HG02623 (cell line): Measurements from ENCODE around the gene MRPS6.

Source experiments
- ATAC-seq: cut with Tn5 transposase; IDR thresholded peaks from one replicate; pipeline ENCODE4 v1.9.1; 2021; ENCODE audit warnings: moderate library complexity; ENCODE audit not compliant: unreplicated experiment

The MRPS6 gene

DNA sequence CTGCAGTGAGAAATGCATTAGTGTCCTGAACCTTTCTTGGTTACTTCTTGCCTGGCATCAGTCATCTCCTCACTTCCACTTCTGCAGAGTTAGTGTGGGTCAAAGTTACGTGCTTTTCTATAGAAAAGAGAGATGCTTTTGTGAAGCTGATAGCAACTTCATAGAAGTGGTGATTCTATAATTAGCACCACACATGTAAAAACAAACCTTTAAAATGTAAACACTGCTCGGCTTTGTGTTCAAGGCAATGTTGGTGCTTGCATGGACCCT, 57.3 kb downstream of the MRPS6 start:
- ATAC-seq: no peak

GRCh38 chr21:34131586-34131985, 58.2 kb downstream of the MRPS6 start:
- no peak for ATAC-seq

DNA sequence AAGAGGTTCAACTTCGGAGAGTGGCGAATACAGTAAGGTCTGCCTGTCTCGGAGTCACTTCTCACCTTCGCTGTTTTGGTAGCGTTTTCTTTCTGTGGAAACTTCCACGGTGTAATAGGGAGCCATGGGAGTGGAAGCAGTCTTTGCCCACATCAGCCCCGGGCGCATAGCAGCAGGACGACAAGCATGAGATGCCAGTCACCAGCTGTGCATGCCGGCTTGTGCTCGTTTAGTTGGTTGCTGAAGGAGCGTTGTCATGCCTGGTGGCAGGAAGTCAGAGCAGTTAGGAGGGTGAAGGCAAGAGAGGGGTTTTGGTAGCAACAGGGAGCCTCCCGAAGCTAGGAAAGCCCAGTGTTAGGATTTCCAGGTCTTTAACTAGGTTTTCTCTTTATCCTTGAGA, 58.8 kb downstream of the MRPS6 start:
- no peak for ATAC-seq

DNA sequence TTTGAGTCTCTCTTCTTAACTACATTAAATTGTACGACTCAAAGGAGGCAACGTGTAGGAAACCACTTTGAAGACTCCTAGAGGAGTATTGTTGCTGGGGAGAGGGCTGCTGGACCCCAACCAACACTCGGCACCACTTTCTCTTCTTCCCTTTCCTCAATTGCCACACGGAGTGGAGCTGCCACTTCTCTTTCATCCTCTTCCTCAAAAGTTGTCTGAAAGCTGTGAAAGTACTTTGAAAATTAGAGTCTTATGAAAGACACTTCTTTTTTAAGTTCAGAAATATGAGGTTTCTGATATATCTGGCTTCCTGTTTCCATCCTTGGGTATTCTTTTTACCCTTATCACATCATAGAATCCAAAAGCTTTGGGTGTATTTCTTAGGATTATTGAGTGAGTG, 59.5 kb downstream of the MRPS6 start:
- ATAC-seq: no peak

DNA sequence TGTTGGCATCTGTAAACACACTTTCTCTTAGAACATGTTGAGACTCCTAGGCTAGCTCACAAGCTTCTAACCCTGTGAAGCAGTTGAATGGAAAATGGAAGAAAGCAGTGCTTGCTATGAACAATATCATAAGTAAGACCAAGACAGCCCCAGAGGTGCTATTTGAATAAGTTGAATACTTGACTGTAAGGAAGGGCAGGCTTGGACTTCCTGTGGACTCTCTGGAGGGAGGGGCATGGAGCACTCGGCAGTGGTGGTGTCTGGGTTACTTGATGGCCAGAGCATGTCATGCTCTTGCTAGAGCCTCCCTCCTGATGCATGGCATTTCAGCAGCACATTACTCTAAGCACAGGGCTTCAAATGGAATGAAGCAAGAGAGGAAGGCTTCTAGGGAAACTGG, 60.0 kb downstream of the MRPS6 start:
- no peak for ATAC-seq

- ATAC-seq: no peak
Measured at GRCh38 chr21:34133802-34134201, 60.4 kb downstream of the MRPS6 start.

DNA sequence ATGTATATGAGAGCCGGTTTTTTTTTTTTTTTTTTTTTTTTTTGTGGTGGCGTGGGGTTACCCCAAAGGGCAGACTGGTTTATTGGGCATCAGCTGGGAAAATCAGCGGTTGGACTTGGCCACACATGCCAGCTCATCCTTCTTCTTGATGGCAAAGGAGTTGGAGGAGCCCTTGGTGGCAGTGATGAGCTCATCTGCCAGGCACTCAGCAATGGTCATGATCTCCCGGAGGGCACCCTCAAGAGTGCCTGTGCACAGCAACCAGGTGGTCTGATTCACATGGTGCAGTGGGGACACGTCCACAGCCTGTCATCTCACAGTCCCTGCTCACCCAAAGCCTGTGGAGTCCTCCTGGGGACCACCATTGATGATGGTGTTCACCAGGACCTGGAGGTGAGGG, 62.0 kb downstream of the MRPS6 start:
- no peak for ATAC-seq

- ATAC-seq: no peak
Measured at GRCh38 chr21:34141373-34141772, 68.0 kb downstream of the MRPS6 start.

GRCh38 chr21:34143685-34144182, 70.4 kb downstream of the MRPS6 start:
- no peak for ATAC-seq

DNA sequence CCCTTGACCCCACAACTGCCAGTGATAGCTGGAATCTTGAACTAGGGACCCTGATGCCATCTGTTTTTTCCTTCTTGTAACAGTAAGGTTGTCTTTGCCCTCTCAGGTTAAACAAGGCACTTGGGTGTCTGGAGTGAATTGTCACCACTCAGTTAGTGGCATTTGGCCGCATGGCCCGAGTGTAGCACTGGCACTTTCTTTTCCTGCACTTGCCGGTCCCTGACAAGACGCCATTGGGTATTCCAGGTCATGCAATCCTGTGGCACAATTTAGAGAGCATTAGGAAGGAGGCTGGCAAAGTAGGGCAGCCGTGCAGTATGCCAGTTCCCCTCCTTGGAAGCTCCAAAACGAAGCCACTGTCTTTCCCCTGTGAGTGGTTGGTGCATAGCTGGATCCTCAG, 70.8 kb downstream of the MRPS6 start:
- ATAC-seq: no peak

DNA sequence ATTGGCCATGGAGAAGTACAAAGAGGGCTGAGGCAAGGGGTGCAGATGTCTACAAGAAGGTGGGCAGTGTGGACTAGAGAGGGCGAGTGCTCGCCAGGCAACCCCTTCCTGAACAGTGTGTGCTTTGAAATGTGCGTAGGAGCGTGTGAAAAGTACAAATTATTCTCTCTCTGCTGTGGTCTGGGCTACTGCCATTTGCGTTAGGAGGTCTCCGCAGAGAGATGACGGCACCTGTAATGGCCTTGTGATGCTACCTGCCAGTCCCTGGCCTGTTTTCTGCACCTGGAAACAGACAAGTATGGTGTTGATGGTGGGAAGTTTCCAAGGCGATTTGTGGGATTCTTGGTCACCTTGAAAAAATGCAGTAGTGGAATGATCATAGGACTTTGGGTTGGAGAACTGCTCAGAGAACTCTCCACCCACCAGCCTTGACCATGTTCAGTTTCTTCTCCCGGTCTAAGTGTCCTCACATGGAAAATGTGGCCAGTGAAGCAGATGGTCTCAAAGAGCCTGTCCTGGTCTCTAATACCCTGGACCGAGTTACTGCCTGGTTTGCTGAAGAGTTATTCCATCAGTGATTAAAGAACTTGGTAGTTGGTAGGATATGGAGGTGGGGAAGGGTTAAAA, 74.5 kb downstream of the MRPS6 start:
- ATAC-seq: no peak

DNA sequence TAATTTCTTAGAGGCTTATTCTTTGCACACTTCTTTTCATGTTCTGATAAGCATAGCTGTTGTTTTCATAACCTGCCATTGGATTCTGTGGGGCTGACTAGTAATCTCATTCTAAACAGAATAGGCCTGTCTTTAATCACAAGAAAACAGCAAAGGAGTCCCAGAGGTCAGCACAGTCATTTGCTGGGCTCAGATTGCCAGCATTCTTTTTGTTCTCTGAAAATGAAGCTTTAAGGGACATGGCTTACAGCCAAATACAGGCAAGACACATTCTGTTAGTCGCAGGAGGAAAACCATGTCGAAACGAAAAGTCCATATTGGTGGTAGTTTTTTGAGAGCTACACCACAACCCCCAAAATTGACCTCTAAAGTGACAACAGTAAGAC, 75.0 kb downstream of the MRPS6 start:
- no peak for ATAC-seq

- no peak for ATAC-seq
Measured at GRCh38 chr21:34148826-34149558, 75.6 kb downstream of the MRPS6 start.

GRCh38 chr21:34152500-34152899, 79.1 kb downstream of the MRPS6 start:
- no peak for ATAC-seq

- ATAC-seq: no peak
Measured at GRCh38 chr21:34154878-34155277, 81.5 kb downstream of the MRPS6 start.

DNA sequence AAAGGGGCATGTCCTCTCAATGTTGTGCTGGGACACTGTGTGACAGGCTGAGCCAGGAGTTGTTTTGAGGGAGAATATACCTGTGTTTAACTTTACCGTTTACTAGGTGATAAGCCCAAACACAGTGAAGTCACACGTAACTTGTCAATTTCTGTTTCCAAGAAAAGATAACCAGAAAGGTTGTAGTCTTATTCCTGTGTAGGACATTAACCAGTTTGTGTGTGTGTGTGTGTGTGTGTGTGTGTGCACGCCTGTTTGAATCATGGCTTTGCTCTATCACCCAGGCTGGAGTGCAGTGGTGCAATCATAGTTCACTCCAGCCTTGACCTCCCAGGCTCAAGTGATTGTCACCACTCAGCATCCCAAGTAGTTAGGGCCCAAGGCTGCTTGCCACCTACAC, 83.6 kb downstream of the MRPS6 start:
- ATAC-seq: no peak

- ATAC-seq: no peak
Measured at GRCh38 chr21:34157521-34157920, 84.1 kb downstream of the MRPS6 start.

- ATAC-seq: no peak
Measured at GRCh38 chr21:34158866-34159835, 85.8 kb downstream of the MRPS6 start.

GRCh38 chr21:34166468-34166867, 93.1 kb downstream of the MRPS6 start:
- no peak for ATAC-seq

DNA sequence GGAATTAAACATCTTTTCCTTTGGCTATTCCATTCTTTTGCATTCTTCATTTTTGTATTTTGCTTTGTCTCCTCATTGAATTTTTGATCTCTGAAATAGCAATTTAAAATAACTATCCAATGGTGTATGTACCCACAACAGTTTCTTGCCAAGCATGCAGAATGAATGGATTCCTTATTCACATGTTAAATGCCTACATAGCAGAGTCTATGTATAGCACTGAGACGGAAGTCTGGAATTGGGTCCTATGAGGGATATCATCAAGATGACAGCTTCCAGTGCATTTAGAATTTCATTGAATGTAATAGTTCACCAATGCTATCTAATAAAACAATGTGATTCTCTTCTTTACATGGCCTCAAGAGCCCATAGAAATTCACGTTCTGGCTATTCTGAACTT, 97.5 kb downstream of the MRPS6 start:
- no peak for ATAC-seq

DNA sequence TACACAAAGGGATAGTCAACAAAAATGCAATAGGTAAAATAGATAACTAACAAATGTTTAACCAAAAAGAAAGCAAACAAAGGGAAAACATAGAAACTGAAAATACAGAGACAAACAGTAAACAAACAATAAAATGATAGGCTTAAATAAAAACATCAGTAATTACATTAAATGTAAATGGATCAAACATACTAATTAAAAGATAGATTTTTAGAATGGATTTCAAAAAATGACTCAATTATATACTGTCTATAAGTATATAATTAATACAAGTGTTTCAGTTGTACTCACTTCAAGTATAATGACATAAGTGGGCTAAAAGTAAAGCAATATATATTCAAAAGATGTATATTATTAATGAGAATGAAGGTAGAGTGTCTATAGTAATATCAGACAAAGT, 101.1 kb downstream of the MRPS6 start:
- no peak for ATAC-seq

GRCh38 chr21:34176448-34176847, 103.1 kb downstream of the MRPS6 start:
- ATAC-seq: no peak
